Measurements from ENCODE around the gene HYAL3. TPM values are rescaled to one million over a fixed set of nuclear protein-coding genes. Genes with fewer than 3 reads are reported as not detected.

HYAL3 gene
- total and polyA plus RNA-seq, 2 donors (not counting 1 experiment from before 2014, with no cell fraction given), result 3.2 to 7.4 TPM

DNA sequence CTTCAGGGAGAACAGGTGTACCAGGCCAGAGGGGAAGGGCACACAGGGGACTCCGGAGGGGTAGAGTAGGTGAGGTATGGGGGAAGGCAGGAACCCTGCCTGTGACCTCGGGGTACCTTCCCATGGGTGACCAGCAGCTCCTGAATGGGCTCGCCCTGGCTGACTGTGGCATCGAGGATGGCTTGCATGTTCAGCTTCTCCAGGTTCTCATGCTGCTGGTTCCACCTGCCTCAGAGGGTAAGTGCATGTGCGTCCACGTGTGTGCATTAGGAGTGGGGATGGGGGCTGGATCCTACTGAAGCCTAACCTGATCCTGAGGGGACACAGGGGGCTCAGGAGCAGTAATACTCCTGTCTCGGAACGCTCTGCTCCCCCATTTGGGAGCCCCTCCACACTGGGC, 45.8 kb upstream of the HYAL3 start:
- H3K4me2 ChIP-seq (ENCODE audit: extremely low read depth, insufficient read depth, low read length), result peak overlapping the region; percentile 76

DNA sequence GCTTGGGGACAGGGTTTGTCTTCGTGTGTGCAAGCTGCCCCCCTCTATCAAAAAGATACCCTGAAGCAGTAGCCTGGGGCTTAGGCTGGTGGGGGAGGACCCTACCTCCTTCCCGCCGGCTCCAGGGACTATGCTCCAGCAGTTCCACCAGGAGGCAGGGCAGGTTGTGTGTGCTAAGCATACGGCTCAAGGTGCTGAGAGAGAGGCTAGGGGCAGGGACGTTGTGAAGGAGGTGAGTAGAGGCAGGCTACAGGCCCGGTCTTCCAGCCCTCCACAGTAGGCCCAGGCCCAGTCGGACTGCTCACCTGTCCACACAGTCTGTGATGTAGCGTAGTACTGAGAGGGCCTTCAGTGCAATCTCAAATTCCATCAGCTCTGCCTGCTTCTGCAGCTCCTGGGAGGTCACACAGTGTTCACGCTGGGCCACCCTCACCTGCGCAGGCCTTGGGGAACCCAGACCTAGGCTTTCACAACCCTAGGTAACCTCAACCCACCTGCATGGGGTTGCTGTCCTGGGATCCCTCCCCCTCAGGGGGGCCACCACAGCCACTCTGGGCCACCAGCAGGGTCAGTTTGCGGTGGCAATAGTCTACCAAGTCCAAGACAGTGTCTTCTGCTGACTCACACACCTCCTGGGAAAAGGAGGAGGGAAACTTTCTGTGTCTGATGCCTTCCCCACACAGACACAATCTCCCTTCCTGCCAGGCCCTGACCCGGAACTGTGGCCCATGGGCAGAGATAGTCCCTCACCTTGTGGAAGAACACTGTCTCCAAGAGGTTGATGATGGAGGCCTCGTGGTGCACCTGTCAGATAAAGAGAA, 43.8 kb upstream of the HYAL3 start:
- H4K20me1 ChIP-seq (ENCODE audit: control insufficient read depth, extremely low read depth, insufficient read depth, low read length), result no peaks in the 10 kb centered on the region
- no peak overlapping the region for H3K27ac ChIP-seq (ENCODE audit: insufficient read depth, low read length)
- no peak for DNase-seq (ENCODE audit: low read depth in 2 of 2)
- H3K27me3 ChIP-seq (ENCODE audit: control insufficient read depth, insufficient read depth, low read length), result no peaks in the 10 kb centered on the region
- H2AFZ ChIP-seq (ENCODE audit: low read length), result no peak overlapping the region
- H3K4me2 ChIP-seq (ENCODE audit: extremely low read depth, insufficient read depth, low read length), result no peak overlapping the region
- H3K36me3 ChIP-seq (ENCODE audit: control insufficient read depth, insufficient read depth, low read length), result no peaks in the 10 kb centered on the region
- H3K4me1 ChIP-seq (ENCODE audit: control insufficient read depth, extremely low read depth, insufficient read depth, low read length), result peaks cover 5% of the 10 kb centered on the region
- TF ChIP-seq, protein P1, sequence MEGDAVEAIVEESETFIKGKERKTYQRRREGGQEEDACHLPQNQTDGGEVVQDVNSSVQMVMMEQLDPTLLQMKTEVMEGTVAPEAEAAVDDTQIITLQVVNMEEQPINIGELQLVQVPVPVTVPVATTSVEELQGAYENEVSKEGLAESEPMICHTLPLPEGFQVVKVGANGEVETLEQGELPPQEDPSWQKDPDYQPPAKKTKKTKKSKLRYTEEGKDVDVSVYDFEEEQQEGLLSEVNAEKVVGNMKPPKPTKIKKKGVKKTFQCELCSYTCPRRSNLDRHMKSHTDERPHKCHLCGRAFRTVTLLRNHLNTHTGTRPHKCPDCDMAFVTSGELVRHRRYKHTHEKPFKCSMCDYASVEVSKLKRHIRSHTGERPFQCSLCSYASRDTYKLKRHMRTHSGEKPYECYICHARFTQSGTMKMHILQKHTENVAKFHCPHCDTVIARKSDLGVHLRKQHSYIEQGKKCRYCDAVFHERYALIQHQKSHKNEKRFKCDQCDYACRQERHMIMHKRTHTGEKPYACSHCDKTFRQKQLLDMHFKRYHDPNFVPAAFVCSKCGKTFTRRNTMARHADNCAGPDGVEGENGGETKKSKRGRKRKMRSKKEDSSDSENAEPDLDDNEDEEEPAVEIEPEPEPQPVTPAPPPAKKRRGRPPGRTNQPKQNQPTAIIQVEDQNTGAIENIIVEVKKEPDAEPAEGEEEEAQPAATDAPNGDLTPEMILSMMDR (conservative IDR thresholded peaks at IDR 0.05 in 1 of 2, IDR thresholded peaks at IDR 0.05 in 1 of 2; ENCODE audit: low read depth in 1 of 2, low read length in 2 of 2), result no peak
- TF ChIP-seq EZH2 (IDR thresholded peaks at IDR 0.05; ENCODE audit: low read length, missing control alignments), result no peak
- H3K4me3 ChIP-seq (replicated peaks in 1 of 4; ENCODE audit: control extremely low read depth in 1 of 4, insufficient read depth in 1 of 4, low read depth in 3 of 4, low read length in 4 of 4), result no peak overlapping the region
- no peak overlapping the region for H3K9ac ChIP-seq (ENCODE audit: insufficient read depth, low read length)
- H3K9me3 ChIP-seq (ENCODE audit: control insufficient read depth, insufficient read depth, low read depth, low read length), result no peaks in the 10 kb centered on the region
- peaks cover 12% of the 10 kb centered on the region for H3K79me2 ChIP-seq (ENCODE audit: control insufficient read depth, insufficient read depth, low read length)

More for the DNA sequence above, 45.8 kb upstream of the HYAL3 start:
- DNase-seq (ENCODE audit: low read depth in 2 of 2), result no peak
- no peaks in the 10 kb centered on the region for H3K27me3 ChIP-seq (ENCODE audit: control insufficient read depth, insufficient read depth, low read length)
- H3K4me3 ChIP-seq (replicated peaks in 1 of 4; ENCODE audit: control extremely low read depth in 1 of 4, insufficient read depth in 1 of 4, low read depth in 3 of 4, low read length in 4 of 4), result peak overlapping the region; percentile 36 to 61 (median 50)
- no peaks in the 10 kb centered on the region for H3K36me3 ChIP-seq (ENCODE audit: control insufficient read depth, insufficient read depth, low read length)
- H4K20me1 ChIP-seq (ENCODE audit: control insufficient read depth, extremely low read depth, insufficient read depth, low read length), result no peaks in the 10 kb centered on the region
- peaks cover 3% of the 10 kb centered on the region for H3K79me2 ChIP-seq (ENCODE audit: control insufficient read depth, insufficient read depth, low read length)
- H3K27ac ChIP-seq (ENCODE audit: insufficient read depth, low read length), result no peak overlapping the region
- TF ChIP-seq, protein P1 (conservative IDR thresholded peaks at IDR 0.05 in 1 of 2, IDR thresholded peaks at IDR 0.05 in 1 of 2; ENCODE audit: low read depth in 1 of 2, low read length in 2 of 2), result no peak
- no peak for TF ChIP-seq EZH2 (IDR thresholded peaks at IDR 0.05; ENCODE audit: low read length, missing control alignments)
- H3K4me1 ChIP-seq (ENCODE audit: control insufficient read depth, extremely low read depth, insufficient read depth, low read length), result peaks cover 3% of the 10 kb centered on the region
- no peaks in the 10 kb centered on the region for H3K9me3 ChIP-seq (ENCODE audit: control insufficient read depth, insufficient read depth, low read depth, low read length)
- no peak overlapping the region for H2AFZ ChIP-seq (ENCODE audit: low read length)
- no peak overlapping the region for H3K9ac ChIP-seq (ENCODE audit: insufficient read depth, low read length)

- no peak overlapping the region for H3K4me2 ChIP-seq (ENCODE audit: extremely low read depth, insufficient read depth, low read length)
- peaks cover 8% of the 10 kb centered on the region for H3K4me1 ChIP-seq (ENCODE audit: control insufficient read depth, extremely low read depth, insufficient read depth, low read length)
- TF ChIP-seq, protein P1 (conservative IDR thresholded peaks at IDR 0.05 in 1 of 2, IDR thresholded peaks at IDR 0.05 in 1 of 2; ENCODE audit: low read depth in 1 of 2, low read length in 2 of 2), result no peak
- no peak for TF ChIP-seq EZH2 (IDR thresholded peaks at IDR 0.05; ENCODE audit: low read length, missing control alignments)
- peaks cover 16% of the 10 kb centered on the region for H3K79me2 ChIP-seq (ENCODE audit: control insufficient read depth, insufficient read depth, low read length)
- no peaks in the 10 kb centered on the region for H4K20me1 ChIP-seq (ENCODE audit: control insufficient read depth, extremely low read depth, insufficient read depth, low read length)
- H3K27me3 ChIP-seq (ENCODE audit: control insufficient read depth, insufficient read depth, low read length), result no peaks in the 10 kb centered on the region
- no peaks in the 10 kb centered on the region for H3K36me3 ChIP-seq (ENCODE audit: control insufficient read depth, insufficient read depth, low read length)
- DNase-seq (ENCODE audit: low read depth in 2 of 2), result no peak
- no peaks in the 10 kb centered on the region for H3K9me3 ChIP-seq (ENCODE audit: control insufficient read depth, insufficient read depth, low read depth, low read length)
- H3K9ac ChIP-seq (ENCODE audit: insufficient read depth, low read length), result no peak overlapping the region
- H3K27ac ChIP-seq (ENCODE audit: insufficient read depth, low read length), result no peak overlapping the region
- no peak overlapping the region for H3K4me3 ChIP-seq (replicated peaks in 1 of 4; ENCODE audit: control extremely low read depth in 1 of 4, insufficient read depth in 1 of 4, low read depth in 3 of 4, low read length in 4 of 4)
- no peak overlapping the region for H2AFZ ChIP-seq (ENCODE audit: low read length)
Measured at GRCh38 chr3:50341996-50342650, 42.9 kb upstream of the HYAL3 start.

Data from fibroblast of lung (primary cell).